Measurements from ENCODE around the gene CAMTA1.

The CAMTA1 gene

DNA sequence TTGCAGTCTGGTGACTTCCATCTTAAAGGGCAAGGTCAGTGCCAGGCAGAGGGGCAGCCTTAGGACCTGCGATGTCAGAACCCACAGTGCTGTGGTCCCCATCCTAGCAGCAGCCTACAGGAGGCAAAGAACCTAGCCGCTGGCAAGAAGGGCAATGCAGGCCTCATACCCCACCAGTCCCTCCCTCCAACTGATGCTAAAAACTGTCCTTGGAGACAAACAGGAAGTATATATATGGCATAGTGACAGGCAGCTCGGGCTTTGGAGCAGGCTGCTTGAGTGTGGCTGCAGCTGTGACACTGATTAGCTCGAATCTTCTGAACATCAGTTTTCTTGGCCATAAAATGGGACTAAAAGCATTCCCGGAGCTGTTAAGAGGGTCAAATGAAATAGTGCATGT is 829.9 kb downstream of the CAMTA1 start:
- Histone ChIP-seq H3K36me3 (ENCODE audit: control insufficient read depth in 2 of 2, insufficient read depth in 1 of 2, low read length in 2 of 2) (no peaks in the 10 kb centered on the region), H3K9me3 (ENCODE audit: control insufficient read depth, insufficient read depth, low read depth, low read length) (no peaks in the 10 kb centered on the region), H3K4me3 (ENCODE audit: low read depth, low read length) (no peak overlapping the region), H3K27ac (ENCODE audit: extremely low read depth, low read depth, low read length) (no peak overlapping the region), H3K4me1 (ENCODE audit: control insufficient read depth, insufficient read depth, low read length) (no peaks in the 10 kb centered on the region)
- TF ChIP-seq ZNF677 (tag by site-specific recombination; IDR thresholded peaks at IDR 0.05) (no peak), BCL11B (tag by site-specific recombination; IDR thresholded peaks at IDR 0.05; ENCODE audit: low read depth) (no peak), OVOL3 (tag by site-specific recombination; IDR thresholded peaks at IDR 0.05) (no peak), ZNF2 (tag by site-specific recombination; IDR thresholded peaks at IDR 0.05) (no peak), ZNF629 (tag by site-specific recombination; IDR thresholded peaks at IDR 0.05) (no peak), ZNF37A (tag by site-specific recombination; IDR thresholded peaks at IDR 0.05) (no peak), ZNF610 (tag by site-specific recombination; IDR thresholded peaks at IDR 0.05; ENCODE audit: borderline replicate concordance) (no peak), ZNF248 (tag by site-specific recombination; IDR thresholded peaks at IDR 0.05) (no peak), ZNF664 (tag by site-specific recombination; IDR thresholded peaks at IDR 0.05) (no peak), TRIM28 (IDR thresholded peaks at IDR 0.05; ENCODE audit: borderline replicate concordance, low read length) (no peak), ZNF174 (tag by site-specific recombination; IDR thresholded peaks at IDR 0.05) (no peak), ZNF23 (tag by site-specific recombination; IDR thresholded peaks at IDR 0.05; ENCODE audit: borderline replicate concordance) (no peak), ZNF843 (tag by site-specific recombination; IDR thresholded peaks at IDR 0.05) (no peak)
- TF ChIP-seq, protein P1, sequence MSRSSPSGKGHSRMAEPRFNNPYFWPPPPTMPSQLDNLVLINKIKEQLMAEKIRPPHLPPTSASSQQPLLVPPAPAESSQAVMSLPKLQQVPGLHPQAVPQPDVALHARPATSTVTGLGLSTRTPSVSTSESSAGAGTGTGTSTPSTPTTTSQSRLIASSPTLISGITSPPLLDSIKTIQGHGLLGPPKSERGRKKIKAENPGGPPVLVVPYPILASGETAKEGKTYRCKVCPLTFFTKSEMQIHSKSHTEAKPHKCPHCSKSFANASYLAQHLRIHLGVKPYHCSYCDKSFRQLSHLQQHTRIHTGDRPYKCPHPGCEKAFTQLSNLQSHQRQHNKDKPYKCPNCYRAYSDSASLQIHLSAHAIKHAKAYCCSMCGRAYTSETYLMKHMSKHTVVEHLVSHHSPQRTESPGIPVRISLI (tag by site-specific recombination; IDR thresholded peaks at IDR 0.05), result no peak
- TF ChIP-seq, protein P2, sequence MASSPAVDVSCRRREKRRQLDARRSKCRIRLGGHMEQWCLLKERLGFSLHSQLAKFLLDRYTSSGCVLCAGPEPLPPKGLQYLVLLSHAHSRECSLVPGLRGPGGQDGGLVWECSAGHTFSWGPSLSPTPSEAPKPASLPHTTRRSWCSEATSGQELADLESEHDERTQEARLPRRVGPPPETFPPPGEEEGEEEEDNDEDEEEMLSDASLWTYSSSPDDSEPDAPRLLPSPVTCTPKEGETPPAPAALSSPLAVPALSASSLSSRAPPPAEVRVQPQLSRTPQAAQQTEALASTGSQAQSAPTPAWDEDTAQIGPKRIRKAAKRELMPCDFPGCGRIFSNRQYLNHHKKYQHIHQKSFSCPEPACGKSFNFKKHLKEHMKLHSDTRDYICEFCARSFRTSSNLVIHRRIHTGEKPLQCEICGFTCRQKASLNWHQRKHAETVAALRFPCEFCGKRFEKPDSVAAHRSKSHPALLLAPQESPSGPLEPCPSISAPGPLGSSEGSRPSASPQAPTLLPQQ (tag by site-specific recombination; IDR thresholded peaks at IDR 0.05), result no peak
- TF ChIP-seq, protein P3, sequence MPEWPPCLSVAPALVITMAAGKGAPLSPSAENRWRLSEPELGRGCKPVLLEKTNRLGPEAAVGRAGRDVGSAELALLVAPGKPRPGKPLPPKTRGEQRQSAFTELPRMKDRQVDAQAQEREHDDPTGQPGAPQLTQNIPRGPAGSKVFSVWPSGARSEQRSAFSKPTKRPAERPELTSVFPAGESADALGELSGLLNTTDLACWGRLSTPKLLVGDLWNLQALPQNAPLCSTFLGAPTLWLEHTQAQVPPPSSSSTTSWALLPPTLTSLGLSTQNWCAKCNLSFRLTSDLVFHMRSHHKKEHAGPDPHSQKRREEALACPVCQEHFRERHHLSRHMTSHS (tag by site-specific recombination; IDR thresholded peaks at IDR 0.05), result no peak
- TF ChIP-seq, protein P4, sequence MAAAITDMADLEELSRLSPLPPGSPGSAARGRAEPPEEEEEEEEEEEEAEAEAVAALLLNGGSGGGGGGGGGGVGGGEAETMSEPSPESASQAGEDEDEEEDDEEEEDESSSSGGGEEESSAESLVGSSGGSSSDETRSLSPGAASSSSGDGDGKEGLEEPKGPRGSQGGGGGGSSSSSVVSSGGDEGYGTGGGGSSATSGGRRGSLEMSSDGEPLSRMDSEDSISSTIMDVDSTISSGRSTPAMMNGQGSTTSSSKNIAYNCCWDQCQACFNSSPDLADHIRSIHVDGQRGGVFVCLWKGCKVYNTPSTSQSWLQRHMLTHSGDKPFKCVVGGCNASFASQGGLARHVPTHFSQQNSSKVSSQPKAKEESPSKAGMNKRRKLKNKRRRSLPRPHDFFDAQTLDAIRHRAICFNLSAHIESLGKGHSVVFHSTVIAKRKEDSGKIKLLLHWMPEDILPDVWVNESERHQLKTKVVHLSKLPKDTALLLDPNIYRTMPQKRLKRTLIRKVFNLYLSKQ (tag by site-specific recombination; IDR thresholded peaks at IDR 0.05; ENCODE audit: borderline replicate concordance), result no peak
- CTCF ChIA-PET, result interaction anchor here (0.6 kb wide), 1 partner anchor 318 kb away, joined by 3 read pairs; no protein-coding TSS in a partner anchor
- POLR2A ChIA-PET, result no interaction called here

DNA sequence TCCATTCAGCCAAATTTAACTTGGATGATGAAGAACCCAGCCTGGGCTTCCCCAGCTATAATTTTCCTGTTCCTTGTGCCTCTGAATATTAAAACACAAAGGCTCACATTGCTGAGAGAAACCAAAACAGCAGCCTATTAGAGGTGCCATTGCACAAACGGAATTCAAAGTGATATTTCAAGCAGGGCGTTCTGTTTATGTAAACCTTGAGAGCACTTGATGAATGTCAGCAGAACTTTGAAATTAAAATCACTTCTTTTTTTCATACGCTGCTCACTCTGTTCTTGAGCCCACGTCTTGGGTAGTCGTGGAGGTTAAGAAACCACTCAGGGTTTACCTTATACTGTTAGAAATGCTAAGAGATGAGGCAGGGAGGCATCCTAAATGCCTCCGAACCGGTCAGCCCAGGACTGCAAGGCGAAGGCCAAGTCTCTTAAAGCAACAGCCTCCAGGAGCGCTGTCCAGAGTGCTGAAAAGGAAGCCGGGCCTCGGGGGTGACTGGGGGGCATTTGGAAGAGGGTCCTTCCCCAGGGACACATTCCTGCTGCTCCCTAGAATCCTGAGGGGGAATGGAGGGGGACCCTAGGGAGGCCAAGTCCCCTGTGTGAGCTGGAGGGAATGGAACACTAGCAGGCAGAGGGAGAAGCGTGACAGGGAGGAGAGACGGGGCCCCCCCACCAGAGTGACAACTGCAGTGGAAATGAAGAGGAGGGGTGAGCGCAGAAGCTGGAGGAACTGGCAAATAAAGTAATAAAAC is 831.0 kb downstream of the CAMTA1 start:
- TF ChIP-seq SCRT1 (tag by site-specific recombination; IDR thresholded peaks at IDR 0.05; ENCODE audit: borderline replicate concordance) (peak; percentile 77), ZNF510 (tag by site-specific recombination; IDR thresholded peaks at IDR 0.05; ENCODE audit: insufficient replicate concordance) (no peak), ZNF138 (tag by site-specific recombination; IDR thresholded peaks at IDR 0.05; ENCODE audit: borderline replicate concordance) (no peak), ZNF473 (tag by site-specific recombination; IDR thresholded peaks at IDR 0.05) (no peak), SCRT2 (tag by site-specific recombination; IDR thresholded peaks at IDR 0.05) (peak; percentile 89), ZNF426 (tag by site-specific recombination; IDR thresholded peaks at IDR 0.05) (no peak), ZNF391 (tag by site-specific recombination; IDR thresholded peaks at IDR 0.05; ENCODE audit: borderline replicate concordance, low read depth) (no peak), ZNF530 (tag by site-specific recombination; IDR thresholded peaks at IDR 0.05; ENCODE audit: low read depth) (no peak)
- TF ChIP-seq, protein P5, sequence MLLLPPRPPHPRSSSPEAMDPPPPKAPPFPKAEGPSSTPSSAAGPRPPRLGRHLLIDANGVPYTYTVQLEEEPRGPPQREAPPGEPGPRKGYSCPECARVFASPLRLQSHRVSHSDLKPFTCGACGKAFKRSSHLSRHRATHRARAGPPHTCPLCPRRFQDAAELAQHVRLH (tag by site-specific recombination; IDR thresholded peaks at IDR 0.05), result no peak
- TF ChIP-seq, protein P6, sequence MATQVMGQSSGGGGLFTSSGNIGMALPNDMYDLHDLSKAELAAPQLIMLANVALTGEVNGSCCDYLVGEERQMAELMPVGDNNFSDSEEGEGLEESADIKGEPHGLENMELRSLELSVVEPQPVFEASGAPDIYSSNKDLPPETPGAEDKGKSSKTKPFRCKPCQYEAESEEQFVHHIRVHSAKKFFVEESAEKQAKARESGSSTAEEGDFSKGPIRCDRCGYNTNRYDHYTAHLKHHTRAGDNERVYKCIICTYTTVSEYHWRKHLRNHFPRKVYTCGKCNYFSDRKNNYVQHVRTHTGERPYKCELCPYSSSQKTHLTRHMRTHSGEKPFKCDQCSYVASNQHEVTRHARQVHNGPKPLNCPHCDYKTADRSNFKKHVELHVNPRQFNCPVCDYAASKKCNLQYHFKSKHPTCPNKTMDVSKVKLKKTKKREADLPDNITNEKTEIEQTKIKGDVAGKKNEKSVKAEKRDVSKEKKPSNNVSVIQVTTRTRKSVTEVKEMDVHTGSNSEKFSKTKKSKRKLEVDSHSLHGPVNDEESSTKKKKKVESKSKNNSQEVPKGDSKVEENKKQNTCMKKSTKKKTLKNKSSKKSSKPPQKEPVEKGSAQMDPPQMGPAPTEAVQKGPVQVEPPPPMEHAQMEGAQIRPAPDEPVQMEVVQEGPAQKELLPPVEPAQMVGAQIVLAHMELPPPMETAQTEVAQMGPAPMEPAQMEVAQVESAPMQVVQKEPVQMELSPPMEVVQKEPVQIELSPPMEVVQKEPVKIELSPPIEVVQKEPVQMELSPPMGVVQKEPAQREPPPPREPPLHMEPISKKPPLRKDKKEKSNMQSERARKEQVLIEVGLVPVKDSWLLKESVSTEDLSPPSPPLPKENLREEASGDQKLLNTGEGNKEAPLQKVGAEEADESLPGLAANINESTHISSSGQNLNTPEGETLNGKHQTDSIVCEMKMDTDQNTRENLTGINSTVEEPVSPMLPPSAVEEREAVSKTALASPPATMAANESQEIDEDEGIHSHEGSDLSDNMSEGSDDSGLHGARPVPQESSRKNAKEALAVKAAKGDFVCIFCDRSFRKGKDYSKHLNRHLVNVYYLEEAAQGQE (tag by site-specific recombination; IDR thresholded peaks at IDR 0.05), result peak; percentile 97
- Histone ChIP-seq H3K9me3 (ENCODE audit: control insufficient read depth, insufficient read depth, low read depth, low read length) (no peaks in the 10 kb centered on the region), H3K36me3 (ENCODE audit: control insufficient read depth in 2 of 2, insufficient read depth in 1 of 2, low read length in 2 of 2) (no peaks in the 10 kb centered on the region), H3K4me3 (ENCODE audit: low read depth, low read length) (no peak overlapping the region), H3K4me1 (ENCODE audit: control insufficient read depth, insufficient read depth, low read length) (no peaks in the 10 kb centered on the region), H3K27ac (ENCODE audit: extremely low read depth, low read depth, low read length) (no peak overlapping the region)
- ChIA-PET CTCF (interaction anchor here (0.6 kb wide), 1 partner anchor 319 kb away, joined by 3 read pairs; no protein-coding TSS in a partner anchor), POLR2A (no interaction called here)

Measured in HEK293 (cell line).